ENCODE measurements around the gene HBD.

DNA sequence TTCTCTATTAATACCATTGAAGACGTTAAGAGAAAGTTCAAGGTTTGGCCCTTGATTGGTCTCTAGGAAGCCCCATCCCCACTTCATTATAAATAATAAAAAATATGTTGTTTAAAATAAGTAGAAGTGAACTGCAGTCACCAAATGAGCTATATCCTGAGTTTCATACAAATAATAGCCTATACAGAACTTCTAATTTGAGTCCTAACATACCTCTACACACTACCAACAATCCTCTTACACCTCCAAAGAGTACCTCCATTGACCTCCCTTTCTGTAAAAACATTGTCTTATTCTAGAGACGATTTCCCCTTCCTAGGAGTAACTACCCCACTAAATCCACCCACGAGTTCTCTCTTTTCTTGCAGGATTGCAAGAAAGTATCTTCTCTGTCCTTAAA lies 7.2 kb upstream of the HBD start:
- TF ChIP-seq, protein P1, sequence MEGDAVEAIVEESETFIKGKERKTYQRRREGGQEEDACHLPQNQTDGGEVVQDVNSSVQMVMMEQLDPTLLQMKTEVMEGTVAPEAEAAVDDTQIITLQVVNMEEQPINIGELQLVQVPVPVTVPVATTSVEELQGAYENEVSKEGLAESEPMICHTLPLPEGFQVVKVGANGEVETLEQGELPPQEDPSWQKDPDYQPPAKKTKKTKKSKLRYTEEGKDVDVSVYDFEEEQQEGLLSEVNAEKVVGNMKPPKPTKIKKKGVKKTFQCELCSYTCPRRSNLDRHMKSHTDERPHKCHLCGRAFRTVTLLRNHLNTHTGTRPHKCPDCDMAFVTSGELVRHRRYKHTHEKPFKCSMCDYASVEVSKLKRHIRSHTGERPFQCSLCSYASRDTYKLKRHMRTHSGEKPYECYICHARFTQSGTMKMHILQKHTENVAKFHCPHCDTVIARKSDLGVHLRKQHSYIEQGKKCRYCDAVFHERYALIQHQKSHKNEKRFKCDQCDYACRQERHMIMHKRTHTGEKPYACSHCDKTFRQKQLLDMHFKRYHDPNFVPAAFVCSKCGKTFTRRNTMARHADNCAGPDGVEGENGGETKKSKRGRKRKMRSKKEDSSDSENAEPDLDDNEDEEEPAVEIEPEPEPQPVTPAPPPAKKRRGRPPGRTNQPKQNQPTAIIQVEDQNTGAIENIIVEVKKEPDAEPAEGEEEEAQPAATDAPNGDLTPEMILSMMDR (IDR thresholded peaks at IDR 0.05; ENCODE audit: insufficient read depth, low read length, poor library complexity, severe bottlenecking): no peak
- TF ChIP-seq EZH2phosphoT487 (conservative IDR thresholded peaks at IDR 0.05; ENCODE audit: low read length): no peak

Data from SU-DHL-6 (cell line).